Measurements from ENCODE around the gene C4BPB. TPM values are rescaled to one million over a fixed set of nuclear protein-coding genes. Genes with fewer than 3 reads are reported as not detected.

C4BPB gene
- polyA plus RNA-seq, 1 experiment: not detected

GRCh38 chr1:207134581-207134980 lies 45.9 kb downstream of the C4BPB start:
- Histone ChIP-seq H3K4me3 (ENCODE audit: low read depth, low read length) (no peak overlapping the region), H3K36me3 (ENCODE audit: control insufficient read depth, insufficient read depth, low read length) (no peaks in the 10 kb centered on the region), H3K27me3 (ENCODE audit: control insufficient read depth, insufficient read depth, low read length) (no peaks in the 10 kb centered on the region)
- TF ChIP-seq, protein P1, sequence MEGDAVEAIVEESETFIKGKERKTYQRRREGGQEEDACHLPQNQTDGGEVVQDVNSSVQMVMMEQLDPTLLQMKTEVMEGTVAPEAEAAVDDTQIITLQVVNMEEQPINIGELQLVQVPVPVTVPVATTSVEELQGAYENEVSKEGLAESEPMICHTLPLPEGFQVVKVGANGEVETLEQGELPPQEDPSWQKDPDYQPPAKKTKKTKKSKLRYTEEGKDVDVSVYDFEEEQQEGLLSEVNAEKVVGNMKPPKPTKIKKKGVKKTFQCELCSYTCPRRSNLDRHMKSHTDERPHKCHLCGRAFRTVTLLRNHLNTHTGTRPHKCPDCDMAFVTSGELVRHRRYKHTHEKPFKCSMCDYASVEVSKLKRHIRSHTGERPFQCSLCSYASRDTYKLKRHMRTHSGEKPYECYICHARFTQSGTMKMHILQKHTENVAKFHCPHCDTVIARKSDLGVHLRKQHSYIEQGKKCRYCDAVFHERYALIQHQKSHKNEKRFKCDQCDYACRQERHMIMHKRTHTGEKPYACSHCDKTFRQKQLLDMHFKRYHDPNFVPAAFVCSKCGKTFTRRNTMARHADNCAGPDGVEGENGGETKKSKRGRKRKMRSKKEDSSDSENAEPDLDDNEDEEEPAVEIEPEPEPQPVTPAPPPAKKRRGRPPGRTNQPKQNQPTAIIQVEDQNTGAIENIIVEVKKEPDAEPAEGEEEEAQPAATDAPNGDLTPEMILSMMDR (IDR thresholded peaks at IDR 0.05; ENCODE audit: insufficient read depth, low read depth, low read length): no peak
- POLR2A ChIA-PET: no interaction called here
- no peak for DNase-seq (ENCODE audit: low read depth)
- CTCF ChIA-PET: interaction anchor here (0.9 to 1.2 kb wide), 3 partner anchors 24 to 271 kb away, joined by 3 read pairs; no protein-coding TSS in a partner anchor

- TF ChIP-seq, protein P1 (IDR thresholded peaks at IDR 0.05; ENCODE audit: insufficient read depth, low read depth, low read length): no peak
- no peak for DNase-seq (ENCODE audit: low read depth)
- ChIA-PET POLR2A (no interaction called here), CTCF (no interaction called here)
- no peaks in the 10 kb centered on the region for H3K27me3 ChIP-seq (ENCODE audit: control insufficient read depth, insufficient read depth, low read length)
- H3K36me3 ChIP-seq (ENCODE audit: control insufficient read depth, insufficient read depth, low read length): no peaks in the 10 kb centered on the region
- H3K4me3 ChIP-seq (ENCODE audit: low read depth, low read length): no peak overlapping the region
Observed at GRCh38 chr1:207139616-207140015, 51.0 kb downstream of the C4BPB start.

- Histone ChIP-seq H3K36me3 (ENCODE audit: control insufficient read depth, insufficient read depth, low read length) (no peaks in the 10 kb centered on the region), H3K27me3 (ENCODE audit: control insufficient read depth, insufficient read depth, low read length) (no peaks in the 10 kb centered on the region), H3K4me3 (ENCODE audit: low read depth, low read length) (no peak overlapping the region)
- CTCF ChIA-PET: no interaction called here
- TF ChIP-seq, protein P1 (IDR thresholded peaks at IDR 0.05; ENCODE audit: insufficient read depth, low read depth, low read length): no peak
- no peak for DNase-seq (ENCODE audit: low read depth)
- POLR2A ChIA-PET: no interaction called here
Observed at GRCh38 chr1:207140536-207140935, 51.9 kb downstream of the C4BPB start.

DNA sequence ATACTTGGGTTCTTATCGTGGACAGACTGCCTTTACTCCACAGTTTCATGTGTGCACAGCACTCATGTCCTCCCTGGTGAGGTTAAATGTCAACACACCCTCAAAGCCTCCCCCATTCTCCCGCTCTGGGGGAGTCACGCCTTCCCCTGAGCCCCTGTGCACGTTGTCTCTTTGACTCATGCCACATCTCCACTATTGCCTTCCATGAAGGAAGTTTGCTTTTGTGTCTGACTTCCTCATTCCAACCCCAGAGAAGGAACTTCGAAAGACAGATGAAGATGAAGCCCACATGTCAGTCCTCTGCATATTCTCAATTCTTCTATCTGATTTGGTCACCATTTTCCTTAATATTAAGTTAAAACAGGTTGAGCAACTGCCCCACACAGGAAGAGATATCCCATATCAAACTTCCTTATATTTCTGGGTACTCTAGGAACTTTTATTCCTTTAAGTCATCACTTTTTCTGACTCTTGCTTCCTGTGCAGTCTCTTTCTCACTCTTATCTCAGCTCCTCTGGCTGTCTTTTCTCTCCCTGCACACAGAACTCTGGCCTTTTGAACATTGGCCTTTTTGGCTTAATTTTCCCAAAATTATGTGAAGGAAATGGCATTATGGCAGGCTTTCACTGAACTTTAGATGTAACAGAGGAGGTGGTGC lies 56.9 kb downstream of the C4BPB start:
- POLR2A ChIA-PET: no interaction called here
- Histone ChIP-seq H3K27me3 (ENCODE audit: control insufficient read depth, insufficient read depth, low read length) (no peaks in the 10 kb centered on the region), H3K4me3 (ENCODE audit: low read depth, low read length) (no peak overlapping the region), H3K36me3 (ENCODE audit: control insufficient read depth, insufficient read depth, low read length) (no peaks in the 10 kb centered on the region)
- CTCF ChIA-PET: no interaction called here
- no peak for DNase-seq (ENCODE audit: low read depth)
- TF ChIP-seq, protein P1 (IDR thresholded peaks at IDR 0.05; ENCODE audit: insufficient read depth, low read depth, low read length): no peak

Other genes starting within 250 kb of the C4BPB start
- not detected in 2 replicates for gene IL20, start 223.2 kb upstream of the C4BPB start, polyA plus RNA-seq (2011; rRNA removed)
- 0.10 and 0.25 TPM in 2 replicates for gene IL24, start 191.4 kb upstream of the C4BPB start, polyA plus RNA-seq (2011; rRNA removed)
- gene FCMR, start 166.9 kb upstream of the C4BPB start, polyA plus RNA-seq (2011; rRNA removed): 0.56 and 1.4 TPM in 2 replicates
- gene PIGR, start 142.4 kb upstream of the C4BPB start, polyA plus RNA-seq (2011; rRNA removed): not detected in 2 replicates
- not detected in 2 replicates for gene FCAMR, start 118.4 kb upstream of the C4BPB start, polyA plus RNA-seq (2011; rRNA removed)
- gene C1orf116, start 56.1 kb upstream of the C4BPB start, polyA plus RNA-seq (2011; rRNA removed): not detected in 2 replicates
- gene YOD1, start 37.7 kb upstream of the C4BPB start, polyA plus RNA-seq (2011; rRNA removed): 1.2 and 2.5 TPM in 2 replicates
- gene PFKFB2, start 35.6 kb upstream of the C4BPB start, polyA plus RNA-seq (2011; rRNA removed): 1.5 and 1.9 TPM in 2 replicates
- gene C4BPA, start 15.4 kb downstream of the C4BPB start, polyA plus RNA-seq (2011; rRNA removed): not detected in 2 replicates
- 31.0 and 51.0 TPM in 2 replicates for gene CD55, start 232.8 kb downstream of the C4BPB start, polyA plus RNA-seq (2011; rRNA removed)